BLaER1 (cell line): ENCODE measurements around the gene CSNK1E.

Source experiments
- H3K27ac ChIP-seq: shearing (Covaris generic); formaldehyde crosslinking; 2 replicates; pipeline ENCODE4 v1.8.1; 2022
- H3K27me3 ChIP-seq: shearing (Covaris generic); formaldehyde crosslinking; 2 replicates; pipeline ENCODE4 v1.8.1; 2022
- H3K36me3 ChIP-seq: shearing (Covaris generic); formaldehyde crosslinking; 2 replicates; pipeline ENCODE4 v1.8.1; 2022
- H3K4me1 ChIP-seq: shearing (Covaris generic); formaldehyde crosslinking; 2 replicates; pipeline ENCODE4 v1.8.1; 2022
- H3K4me2 ChIP-seq: shearing (Covaris generic); formaldehyde crosslinking; 2 replicates; pipeline ENCODE4 v1.8.1; 2022
- H3K4me3 ChIP-seq: shearing (Covaris generic); formaldehyde crosslinking; 2 replicates; pipeline ENCODE4 v1.8.1; 2022
- H3K9ac ChIP-seq: shearing (Covaris generic); formaldehyde crosslinking; 2 replicates; pipeline ENCODE4 v1.8.1; 2022
- H3K9me3 ChIP-seq: shearing (Covaris generic); formaldehyde crosslinking; 2 replicates; pipeline ENCODE4 v1.8.1; 2022
- H4K20me1 ChIP-seq: shearing (Covaris generic); formaldehyde crosslinking; 2 replicates; pipeline ENCODE4 v1.8.1; 2022
- Cebpa-rat ChIP-seq: shearing (Covaris generic); IDR thresholded peaks from 2 replicates; pipeline ENCODE4 v1.8.1; 2022

The CSNK1E gene

GRCh38 chr22:38246692-38247091 lies 70.5 kb downstream of the CSNK1E start:
- Histone ChIP-seq H3K4me1 (peaks cover 100% of the 10 kb centered on the region), H4K20me1 (peaks cover 77% of the 10 kb centered on the region), H3K9ac (peak overlapping the region; percentile 46; the same call in 1 of the 2 replicates), H3K36me3 (peaks cover 41% of the 10 kb centered on the region), H3K4me3 (peak overlapping the region; percentile 42; the same call in 1 of the 2 replicates), H3K9me3 (peaks cover 12% of the 10 kb centered on the region), H3K27me3 (no peaks in the 10 kb centered on the region), H3K27ac (peak overlapping the region; percentile 73; the same call in 1 of the 2 replicates), H3K4me2 (peak overlapping the region; percentile 89)
- TF ChIP-seq Cebpa-rat, result no peak

- H3K27me3 ChIP-seq, result no peaks in the 10 kb centered on the region
- no peak for TF ChIP-seq Cebpa-rat
- H3K27ac ChIP-seq, result peak overlapping the region; percentile 73; the same call in 1 of the 2 replicates
- peak overlapping the region; percentile 42; the same call in 1 of the 2 replicates for H3K4me3 ChIP-seq
- H3K4me2 ChIP-seq, result peak overlapping the region; percentile 89
- H3K36me3 ChIP-seq, result peaks cover 41% of the 10 kb centered on the region
- H4K20me1 ChIP-seq, result peaks cover 72% of the 10 kb centered on the region
- H3K9ac ChIP-seq, result peak overlapping the region; percentile 46; the same call in 1 of the 2 replicates
- H3K9me3 ChIP-seq, result peaks cover 12% of the 10 kb centered on the region
- peaks cover 100% of the 10 kb centered on the region for H3K4me1 ChIP-seq
These were observed 71.1 kb downstream of the CSNK1E start for GRCh38 chr22:38246046-38246658.

- peak overlapping the region; percentile 67; the same call in 1 of the 2 replicates for H3K27ac ChIP-seq
These were observed 73.1 kb downstream of the CSNK1E start for GRCh38 chr22:38244106-38244505.

GRCh38 chr22:38243007-38243765 lies 74.0 kb downstream of the CSNK1E start:
- peaks cover 78% of the 10 kb centered on the region for H3K4me1 ChIP-seq
- peak overlapping the region; percentile 32; the same call in 1 of the 2 replicates for H3K9ac ChIP-seq

More at GRCh38 chr22:38244106-38244505, 73.1 kb downstream of the CSNK1E start:
- Histone ChIP-seq H3K4me2 (peak overlapping the region; percentile 89), H4K20me1 (peaks cover 54% of the 10 kb centered on the region), H3K9ac (0 out of 2 replicates have a peak overlapping the region, but pooled peaks have one; percentile 32), H3K4me1 (peaks cover 88% of the 10 kb centered on the region), H3K36me3 (peaks cover 39% of the 10 kb centered on the region), H3K9me3 (peaks cover 1% of the 10 kb centered on the region; the same call in 1 of the 2 replicates), H3K4me3 (no peak overlapping the region), H3K27me3 (no peaks in the 10 kb centered on the region)
- TF ChIP-seq Cebpa-rat, result no peak

GRCh38 chr22:38240734-38241252 lies 76.4 kb downstream of the CSNK1E start:
- Histone ChIP-seq H3K27me3 (no peaks in the 10 kb centered on the region), H3K9me3 (no peaks in the 10 kb centered on the region), H3K27ac (no peak overlapping the region), H3K4me1 (peaks cover 55% of the 10 kb centered on the region), H4K20me1 (peaks cover 21% of the 10 kb centered on the region; the same call in 1 of the 2 replicates), H3K36me3 (peaks cover 52% of the 10 kb centered on the region), H3K4me3 (no peak overlapping the region), H3K9ac (no peak overlapping the region), H3K4me2 (no peak overlapping the region; the same call in 1 of the 2 replicates)
- TF ChIP-seq Cebpa-rat, result no peak

More at GRCh38 chr22:38243007-38243765, 74.0 kb downstream of the CSNK1E start:
- Histone ChIP-seq H4K20me1 (peaks cover 45% of the 10 kb centered on the region), H3K4me3 (no peak overlapping the region; the same call in 1 of the 2 replicates), H3K27me3 (no peaks in the 10 kb centered on the region), H3K36me3 (peaks cover 42% of the 10 kb centered on the region), H3K27ac (peak overlapping the region; percentile 67; the same call in 1 of the 2 replicates), H3K9me3 (no peaks in the 10 kb centered on the region), H3K4me2 (peak overlapping the region; percentile 89)
- TF ChIP-seq Cebpa-rat, result no peak
